GM15510 (cell line): Measurements from ENCODE around the gene EPHB1.

ENCODE experiments used
- POLR2A ChIP-seq: IDR thresholded peaks from 3 replicates; pipeline ENCODE4 v1.6.1; 2011; ENCODE audit warnings: borderline replicate concordance; ENCODE audit not compliant: insufficient read length; ENCODE audit errors: extremely low read depth

Gene EPHB1

GRCh38 chr3:134988666-134989065, 193.6 kb downstream of the EPHB1 start:
- TF ChIP-seq POLR2A: no peak

- no peak for TF ChIP-seq POLR2A
Measured at GRCh38 chr3:134991003-134991402, 195.9 kb downstream of the EPHB1 start.

GRCh38 chr3:134991472-134992010, 196.5 kb downstream of the EPHB1 start:
- TF ChIP-seq POLR2A: no peak

- TF ChIP-seq POLR2A: no peak
Measured at GRCh38 chr3:134992180-134992579, 197.1 kb downstream of the EPHB1 start.

DNA sequence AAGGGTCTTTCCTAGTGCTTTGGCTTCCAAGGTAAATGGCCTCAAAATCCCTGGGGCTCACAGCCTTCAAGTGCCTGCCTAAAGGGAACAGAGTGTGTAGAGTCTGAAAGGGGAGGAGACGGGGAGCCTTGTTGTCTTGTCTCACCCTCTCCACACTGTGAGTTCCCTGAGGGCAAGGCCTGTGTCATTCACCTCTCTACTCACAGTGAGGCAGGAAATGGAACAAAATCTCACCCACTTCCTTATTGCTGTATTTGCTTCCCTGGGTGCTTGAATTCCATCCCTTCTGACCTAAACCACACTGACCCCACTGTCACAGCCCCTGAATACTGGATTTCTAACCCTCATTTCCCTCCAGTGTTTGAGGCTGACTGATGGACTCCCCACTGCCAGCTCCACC, 197.5 kb downstream of the EPHB1 start:
- no peak for TF ChIP-seq POLR2A

DNA sequence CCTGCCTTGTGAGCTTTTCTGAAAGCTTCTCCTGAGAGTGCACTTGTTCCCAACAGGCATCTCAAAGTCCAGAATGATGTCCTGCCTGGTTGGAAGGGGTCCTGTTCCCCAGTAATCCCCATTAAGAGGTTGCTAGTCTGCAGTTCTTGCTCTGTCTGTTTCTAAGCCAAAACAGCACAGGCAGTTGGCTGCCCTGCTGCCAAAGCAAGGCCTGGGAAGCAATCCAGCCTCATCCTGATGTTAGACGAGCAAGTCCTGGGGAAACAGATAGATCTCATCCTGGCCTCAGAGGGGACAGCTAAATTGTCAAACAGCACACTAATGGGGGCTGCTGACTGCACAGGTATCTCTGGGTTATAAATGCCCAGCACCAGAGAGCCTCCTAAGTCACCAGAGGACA, 198.0 kb downstream of the EPHB1 start:
- TF ChIP-seq POLR2A: no peak

- TF ChIP-seq POLR2A: no peak
Measured at GRCh38 chr3:134998158-134998557, 203.1 kb downstream of the EPHB1 start.

GRCh38 chr3:134998855-134999254, 203.8 kb downstream of the EPHB1 start:
- no peak for TF ChIP-seq POLR2A

DNA sequence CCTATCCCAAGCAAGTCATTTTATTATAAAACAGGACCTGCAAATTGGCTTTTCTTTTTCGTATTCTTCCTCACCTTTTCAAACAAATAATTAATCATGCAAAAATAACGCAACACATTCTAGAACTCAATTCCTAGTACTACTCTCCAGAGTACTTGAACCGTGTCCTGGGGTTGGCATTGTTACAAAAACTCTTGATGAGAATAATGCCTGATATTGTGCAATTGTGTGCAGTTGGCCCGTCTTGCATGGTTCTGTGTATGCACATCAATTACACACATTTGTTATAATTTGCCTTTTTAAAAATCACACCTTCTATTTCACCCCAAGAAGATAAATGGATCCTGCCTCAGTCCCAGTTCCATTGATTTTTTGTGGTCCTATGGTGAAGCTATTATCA, 205.4 kb downstream of the EPHB1 start:
- TF ChIP-seq POLR2A: no peak

GRCh38 chr3:135007607-135008006, 212.5 kb downstream of the EPHB1 start:
- TF ChIP-seq POLR2A: no peak

GRCh38 chr3:135008326-135008725, 213.3 kb downstream of the EPHB1 start:
- TF ChIP-seq POLR2A: no peak

- no peak for TF ChIP-seq POLR2A
Measured at GRCh38 chr3:135009014-135009413, 214.0 kb downstream of the EPHB1 start.

DNA sequence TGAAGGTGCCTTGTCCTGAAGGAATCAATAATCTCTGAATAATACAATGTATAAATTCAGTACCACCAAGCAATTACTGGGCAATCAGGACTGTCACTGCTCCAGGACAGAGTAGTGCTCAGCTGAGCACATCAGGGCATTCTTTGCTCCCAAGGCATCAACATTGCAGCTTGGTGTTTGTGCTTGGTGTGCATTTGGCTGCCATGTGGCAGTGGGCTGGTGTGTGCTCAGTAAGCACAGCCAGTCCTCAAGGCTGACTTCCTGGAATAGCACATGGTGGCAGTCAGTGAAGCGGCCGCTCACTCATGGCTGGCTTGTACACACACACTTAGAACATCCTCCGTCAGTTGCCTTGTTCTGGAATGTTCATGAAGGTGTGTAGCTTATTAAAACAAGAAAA, 217.0 kb downstream of the EPHB1 start:
- no peak for TF ChIP-seq POLR2A

GRCh38 chr3:135013206-135013605, 218.1 kb downstream of the EPHB1 start:
- no peak for TF ChIP-seq POLR2A

DNA sequence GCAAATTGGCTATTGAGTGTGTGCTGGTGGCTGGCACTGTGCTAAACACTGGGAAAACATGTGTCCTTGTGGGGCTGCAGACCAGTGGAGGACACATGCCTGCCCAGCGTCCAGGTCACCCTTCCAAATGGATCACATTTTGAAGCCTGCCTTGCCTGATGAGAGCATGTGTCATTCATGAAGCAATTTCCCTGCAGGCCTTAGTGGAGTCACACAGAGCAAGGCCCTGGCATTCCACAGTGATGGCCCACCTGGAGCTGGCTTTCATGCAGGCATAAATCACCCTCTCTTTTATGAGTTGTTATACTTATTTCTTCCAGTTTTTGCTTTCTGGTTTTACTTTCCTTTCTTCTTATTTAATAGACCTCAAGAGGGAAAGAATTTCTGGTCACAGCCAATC, 219.5 kb downstream of the EPHB1 start:
- no peak for TF ChIP-seq POLR2A

GRCh38 chr3:135017003-135017893, 222.2 kb downstream of the EPHB1 start:
- no peak for TF ChIP-seq POLR2A
